PFSK-1 (cell line): ENCODE results near the gene GYPC.

ENCODE experiments used
- FOXP2 ChIP-seq: optimal IDR thresholded peaks from 2 replicates; pipeline ENCODE3; 2011; ENCODE audit warnings: borderline replicate concordance, control low read depth, inconsistent platforms; ENCODE audit not compliant: insufficient read depth; ENCODE audit errors: extremely low read length, extremely low read depth
- POLR2AphosphoS5 ChIP-seq: IDR thresholded peaks from 2 replicates; pipeline ENCODE4 v1.6.1; 2012; ENCODE audit warnings: low read depth, mild to moderate bottlenecking, control low read depth, low read length, moderate library complexity
- SIN3A ChIP-seq: IDR thresholded peaks from 2 replicates; pipeline ENCODE4 v1.6.1; 2012; ENCODE audit warnings: mild to moderate bottlenecking, low read length, moderate library complexity, borderline replicate concordance; ENCODE audit not compliant: insufficient read depth
- TAF1 ChIP-seq: IDR thresholded peaks from 2 replicates; pipeline ENCODE4 v1.6.1; 2012; ENCODE audit warnings: low read length, control low read depth, borderline replicate concordance; ENCODE audit not compliant: insufficient read depth
- TF ChIP-seq, protein P1 (sequence below), 2 experiments: IDR thresholded peaks; 2 replicates each; pipeline versions ENCODE4 v1.6.1 to v1.8.0; 2011 to 2012; ENCODE audit warnings: low read depth in 2 of 2, low read length in 2 of 2, control low read depth in 1 of 2, inconsistent platforms in 1 of 2, mild to moderate bottlenecking in 1 of 2, moderate library complexity in 1 of 2; ENCODE audit not compliant: insufficient read depth in 1 of 2

Gene GYPC

DNA sequence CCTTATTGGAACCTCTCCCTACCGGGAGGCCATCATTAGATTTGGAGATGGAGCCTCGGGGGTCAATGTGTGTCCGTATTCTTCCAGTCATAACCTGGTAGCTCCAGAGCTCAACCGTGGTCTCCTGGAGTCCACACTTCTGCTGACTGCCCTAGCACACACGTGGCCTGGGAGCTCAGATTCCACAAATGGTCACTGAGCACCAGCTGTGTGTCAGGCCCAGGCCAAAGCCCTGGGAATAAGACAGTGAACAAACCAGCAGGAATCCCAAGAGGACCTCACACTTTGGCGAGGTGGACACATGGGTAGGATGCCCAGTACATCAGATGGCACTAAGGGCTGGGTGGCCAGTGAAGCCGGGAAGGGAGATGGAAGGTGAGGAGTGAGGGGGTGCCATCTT lies 15.5 kb downstream of the GYPC start:
- TF ChIP-seq POLR2AphosphoS5 (no peak), TAF1 (no peak), FOXP2 (no peak), SIN3A (no peak)
- TF ChIP-seq, protein P1, sequence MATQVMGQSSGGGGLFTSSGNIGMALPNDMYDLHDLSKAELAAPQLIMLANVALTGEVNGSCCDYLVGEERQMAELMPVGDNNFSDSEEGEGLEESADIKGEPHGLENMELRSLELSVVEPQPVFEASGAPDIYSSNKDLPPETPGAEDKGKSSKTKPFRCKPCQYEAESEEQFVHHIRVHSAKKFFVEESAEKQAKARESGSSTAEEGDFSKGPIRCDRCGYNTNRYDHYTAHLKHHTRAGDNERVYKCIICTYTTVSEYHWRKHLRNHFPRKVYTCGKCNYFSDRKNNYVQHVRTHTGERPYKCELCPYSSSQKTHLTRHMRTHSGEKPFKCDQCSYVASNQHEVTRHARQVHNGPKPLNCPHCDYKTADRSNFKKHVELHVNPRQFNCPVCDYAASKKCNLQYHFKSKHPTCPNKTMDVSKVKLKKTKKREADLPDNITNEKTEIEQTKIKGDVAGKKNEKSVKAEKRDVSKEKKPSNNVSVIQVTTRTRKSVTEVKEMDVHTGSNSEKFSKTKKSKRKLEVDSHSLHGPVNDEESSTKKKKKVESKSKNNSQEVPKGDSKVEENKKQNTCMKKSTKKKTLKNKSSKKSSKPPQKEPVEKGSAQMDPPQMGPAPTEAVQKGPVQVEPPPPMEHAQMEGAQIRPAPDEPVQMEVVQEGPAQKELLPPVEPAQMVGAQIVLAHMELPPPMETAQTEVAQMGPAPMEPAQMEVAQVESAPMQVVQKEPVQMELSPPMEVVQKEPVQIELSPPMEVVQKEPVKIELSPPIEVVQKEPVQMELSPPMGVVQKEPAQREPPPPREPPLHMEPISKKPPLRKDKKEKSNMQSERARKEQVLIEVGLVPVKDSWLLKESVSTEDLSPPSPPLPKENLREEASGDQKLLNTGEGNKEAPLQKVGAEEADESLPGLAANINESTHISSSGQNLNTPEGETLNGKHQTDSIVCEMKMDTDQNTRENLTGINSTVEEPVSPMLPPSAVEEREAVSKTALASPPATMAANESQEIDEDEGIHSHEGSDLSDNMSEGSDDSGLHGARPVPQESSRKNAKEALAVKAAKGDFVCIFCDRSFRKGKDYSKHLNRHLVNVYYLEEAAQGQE (IDR thresholded peaks at IDR 0.05; ENCODE audit: insufficient read depth in 1 of 2, low read depth in 2 of 2, low read length in 2 of 2): no peak

DNA sequence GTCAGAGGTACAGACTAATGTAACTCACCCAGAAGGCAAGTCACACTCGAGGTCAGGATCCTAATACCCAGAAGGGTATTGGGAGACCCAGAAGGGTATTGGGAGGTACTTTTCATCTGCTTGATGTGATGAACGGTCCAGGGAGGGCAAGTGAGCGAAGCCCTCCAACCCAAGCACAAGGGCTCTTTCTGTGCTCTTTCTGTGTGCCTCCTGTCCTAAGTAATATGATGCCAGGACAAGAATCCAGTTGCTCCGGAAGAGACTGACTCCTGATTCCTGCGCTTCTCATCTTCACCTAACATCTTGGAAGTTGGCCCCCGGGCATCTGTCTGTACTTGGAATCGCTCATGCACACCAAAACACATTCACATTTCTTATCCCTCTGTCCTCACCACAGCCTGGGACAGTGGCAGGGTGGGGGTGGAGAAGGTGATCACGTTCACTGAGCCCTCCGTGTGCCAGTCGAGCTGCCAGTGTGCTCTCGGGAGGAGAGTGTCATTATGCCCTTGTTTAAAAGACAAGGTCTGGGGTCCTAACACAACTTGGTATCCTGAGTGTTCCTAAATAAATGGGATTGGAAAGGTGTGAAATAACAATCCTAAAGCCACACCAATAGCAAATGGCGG lies 17.1 kb downstream of the GYPC start:
- TF ChIP-seq, protein P1 (IDR thresholded peaks at IDR 0.05; ENCODE audit: insufficient read depth in 1 of 2, low read depth in 2 of 2, low read length in 2 of 2): no peak
- TF ChIP-seq SIN3A: no peak
- TF ChIP-seq FOXP2: no peak
- TF ChIP-seq POLR2AphosphoS5: no peak
- TF ChIP-seq TAF1: no peak

GRCh38 chr2:126674075-126674744 lies 18.3 kb downstream of the GYPC start:
- TF ChIP-seq TAF1: no peak
- no peak for TF ChIP-seq POLR2AphosphoS5
- TF ChIP-seq, protein P1 (IDR thresholded peaks at IDR 0.05; ENCODE audit: insufficient read depth in 1 of 2, low read depth in 2 of 2, low read length in 2 of 2): no peak
- no peak for TF ChIP-seq FOXP2
- no peak for TF ChIP-seq SIN3A

DNA sequence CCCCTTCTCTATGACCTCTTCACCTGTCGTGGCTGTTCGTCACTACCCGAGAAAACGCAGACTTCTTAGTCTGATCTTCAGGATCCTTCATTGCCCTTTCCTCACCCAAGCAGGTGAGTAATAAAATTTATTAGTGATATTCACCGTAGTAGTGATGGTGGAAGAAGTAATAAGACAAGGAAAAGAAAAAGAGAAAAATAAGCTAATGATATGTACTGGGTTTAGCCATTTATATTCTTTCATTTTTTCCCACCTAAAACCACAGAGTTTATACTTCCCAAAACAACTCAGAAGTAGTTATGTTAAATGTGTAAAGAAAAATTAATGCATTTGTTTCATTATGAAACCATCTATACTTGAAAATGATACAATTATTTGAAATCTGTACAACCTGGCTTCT lies 19.7 kb downstream of the GYPC start:
- TF ChIP-seq TAF1: no peak
- TF ChIP-seq SIN3A: no peak
- TF ChIP-seq POLR2AphosphoS5: no peak
- TF ChIP-seq, protein P1 (IDR thresholded peaks at IDR 0.05; ENCODE audit: insufficient read depth in 1 of 2, low read depth in 2 of 2, low read length in 2 of 2): no peak
